Thyroid gland (tissue), 4 donors: ENCODE data around the gene EIF3L. TPM values are rescaled to one million over a fixed set of nuclear protein-coding genes. Genes with fewer than 3 reads are reported as not detected.

ENCODE experiments used
- DNase-seq, 2 donors: peaks; one replicate each; pipeline ENCODE4 v3.0.0-alpha.2; 2019
- H3K27ac ChIP-seq, 3 donors: fragments of 200-600 bp; sonication (generic); 1 replicate in 2 of 3; 2 replicates in 1 of 3; pipeline ENCODE4 v1.5.1; 2016 to 2019; ENCODE audit warnings: mild to moderate bottlenecking in 1 of 3, moderate library complexity in 1 of 3
- H3K27me3 ChIP-seq: fragments of 200-600 bp; sonication (generic); one replicate; pipeline ENCODE4 v1.5.1; 2019
- H3K36me3 ChIP-seq, 2 donors: fragments of 200-600 bp; sonication (generic); one replicate each; pipeline ENCODE4 v1.5.1; 2016 to 2019
- H3K4me1 ChIP-seq, 2 donors: fragments of 200-600 bp; sonication (generic); one replicate each; pipeline ENCODE4 v1.5.1; 2017 to 2019
- H3K4me3 ChIP-seq, 3 donors: fragments of 200-600 bp; sonication (generic); replicated peaks in 1 of 3; 1 replicate in 2 of 3; 2 replicates in 1 of 3; pipeline ENCODE4 v1.5.1; 2016; ENCODE audit warnings: mild to moderate bottlenecking in 1 of 3
- H3K9me3 ChIP-seq: fragments of 200-600 bp; sonication (generic); one replicate; pipeline ENCODE4 v1.5.1; 2017
- POLR2A ChIP-seq, 2 donors: fragments of 450-650 bp; IDR thresholded peaks; one replicate each; pipeline ENCODE4 v1.6.1; 2017; ENCODE audit warnings: antibody characterized with exemption in 2 of 2, mild to moderate bottlenecking in 2 of 2, moderate library complexity in 1 of 2
- WGBS, 2 donors: methylation state at CpG; one replicate each; pipeline ENCODE4 v1.1.5; 2017; 5-methylcytosine and 5-hydroxymethylcytosine counted together
- intact Hi-C: fragments of 100-400 bp; cut with DNase I; formaldehyde crosslinking; loops from one replicate; pipeline ENCODE4 v1.15.1; 2023
- microRNA counts, 2 donors: library from miRNA; unstranded; fragments of <30 nt; microRNA quantifications; one replicate each; lab custom pipeline; 2016 to 2017
- microRNA-seq: library from miRNA; unstranded; fragments of <30 nt; microRNA quantifications from one replicate; pipeline ENCODE4, GENCODE V29; 2016
- small RNA-seq: library from RNA; depleted of rRNA; stranded (forward); fragments of <200 nt; gene quantifications from one replicate; pipeline ENCODE3, GENCODE V24; 2016
- total RNA-seq, 4 donors: library from RNA; depleted of rRNA; stranded (reverse); fragments of >200 nt; gene quantifications; one replicate each; pipeline ENCODE4 v1.2.3, GENCODE V29; 2016
- TF ChIP-seq, protein P1 (sequence below), 6 experiments: fragments of 200-600 bp in 3 of 6; fragments of 450-650 bp in 3 of 6; sonication (generic) in 3 of 6; IDR thresholded peaks; one replicate each; pipeline ENCODE4 v1.5.1; 2016 to 2019; ENCODE audit warnings: antibody characterized with exemption in 6 of 6, mild to moderate bottlenecking in 2 of 6, inconsistent platforms in 1 of 6, moderate library complexity in 1 of 6

EIF3L gene
- total RNA-seq, 4 donors from 2014 or later = 423 to 557 (median 455) TPM

GRCh38 chr22:37932821-37933578, 83.8 kb downstream of the EIF3L start:
- H3K27me3 ChIP-seq = no peaks in the 10 kb centered on the region
- no peak overlapping the region for H3K4me3 ChIP-seq
- H3K27ac ChIP-seq = peak overlapping the region; percentile 10 to 65 (median 56)
- WGBS, 2 donors = 64 to 71% methylated on average over 12 to 21 of the region's 21 CpGs
- peaks cover 17 to 37% of the 10 kb centered on the region in 2 donors for H3K4me1 ChIP-seq
- no peaks in the 10 kb centered on the region for H3K9me3 ChIP-seq
- DNase-seq = peak; percentile 97
- TF ChIP-seq POLR2A (IDR thresholded peaks at IDR 0.05) = no peak
- TF ChIP-seq, protein P1, sequence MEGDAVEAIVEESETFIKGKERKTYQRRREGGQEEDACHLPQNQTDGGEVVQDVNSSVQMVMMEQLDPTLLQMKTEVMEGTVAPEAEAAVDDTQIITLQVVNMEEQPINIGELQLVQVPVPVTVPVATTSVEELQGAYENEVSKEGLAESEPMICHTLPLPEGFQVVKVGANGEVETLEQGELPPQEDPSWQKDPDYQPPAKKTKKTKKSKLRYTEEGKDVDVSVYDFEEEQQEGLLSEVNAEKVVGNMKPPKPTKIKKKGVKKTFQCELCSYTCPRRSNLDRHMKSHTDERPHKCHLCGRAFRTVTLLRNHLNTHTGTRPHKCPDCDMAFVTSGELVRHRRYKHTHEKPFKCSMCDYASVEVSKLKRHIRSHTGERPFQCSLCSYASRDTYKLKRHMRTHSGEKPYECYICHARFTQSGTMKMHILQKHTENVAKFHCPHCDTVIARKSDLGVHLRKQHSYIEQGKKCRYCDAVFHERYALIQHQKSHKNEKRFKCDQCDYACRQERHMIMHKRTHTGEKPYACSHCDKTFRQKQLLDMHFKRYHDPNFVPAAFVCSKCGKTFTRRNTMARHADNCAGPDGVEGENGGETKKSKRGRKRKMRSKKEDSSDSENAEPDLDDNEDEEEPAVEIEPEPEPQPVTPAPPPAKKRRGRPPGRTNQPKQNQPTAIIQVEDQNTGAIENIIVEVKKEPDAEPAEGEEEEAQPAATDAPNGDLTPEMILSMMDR (IDR thresholded peaks at IDR 0.05) = no peak
- intact Hi-C loops = loop anchor here (10.0 kb wide), 1 partner anchor 118 kb away; no protein-coding TSS in a partner anchor
- peaks cover 18 to 20% of the 10 kb centered on the region in 2 donors for H3K36me3 ChIP-seq

DNA sequence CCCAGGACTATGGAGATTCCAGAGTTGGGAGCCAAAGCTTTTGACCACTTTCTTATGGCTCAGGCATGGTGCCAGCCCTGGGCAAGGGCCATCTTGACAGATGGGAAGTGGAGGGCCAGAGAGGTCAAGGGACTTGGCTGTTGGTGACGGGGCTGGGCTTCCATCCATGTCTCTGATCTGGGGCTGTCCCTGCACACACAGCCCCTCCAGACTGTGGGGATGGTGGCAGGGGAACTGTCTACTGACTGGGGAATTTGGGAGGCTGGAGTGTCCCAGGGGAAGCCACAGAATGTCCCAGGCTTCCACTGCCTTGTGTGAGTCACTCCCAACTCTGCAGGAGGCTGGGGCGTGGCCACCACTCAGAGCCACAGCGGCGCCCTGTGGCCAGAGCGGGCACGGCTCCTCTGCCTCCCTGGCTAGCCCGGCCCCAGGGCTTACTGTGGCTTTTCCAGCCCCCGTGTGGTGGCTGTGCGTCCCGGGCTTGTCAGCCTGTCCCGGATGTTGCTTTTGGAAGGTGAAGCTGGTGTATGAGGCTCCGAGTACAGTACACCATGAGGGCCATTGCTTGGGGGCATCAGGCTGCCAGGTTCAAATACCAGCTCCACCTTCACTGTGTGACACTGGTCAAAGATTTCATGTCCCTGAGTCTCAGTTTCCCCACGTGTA, 84.6 kb downstream of the EIF3L start:
- 8 to 21% methylated on average over 2 to 13 of the region's 13 CpGs for WGBS, 2 donors
- DNase-seq = peak; percentile 92
- TF ChIP-seq, protein P1 (IDR thresholded peaks at IDR 0.05) = peak; percentile 84 to 99 (median 96)
- TF ChIP-seq POLR2A (IDR thresholded peaks at IDR 0.05) = no peak
- no peak overlapping the region for H3K4me3 ChIP-seq
- no peaks in the 10 kb centered on the region for H3K27me3 ChIP-seq
- peak overlapping the region; percentile 47 to 66 (median 65) for H3K27ac ChIP-seq
- peaks cover 19 to 20% of the 10 kb centered on the region in 2 donors for H3K36me3 ChIP-seq
- intact Hi-C loops = loop anchor here (10.0 kb wide), 1 partner anchor 119 kb away; no protein-coding TSS in a partner anchor
- H3K4me1 ChIP-seq = peaks cover 17 to 37% of the 10 kb centered on the region in 2 donors
- H3K9me3 ChIP-seq = no peaks in the 10 kb centered on the region

MicroRNAs encoded within 50 kb of the gene (microRNA counts, 767-probe panel; counts per million panel counts)
- microRNA hsa-miR-658 (lab: Ali Mortazavi, UCI) (0 counts per million in 2 donors), microRNA hsa-miR-659-3p (lab: Ali Mortazavi, UCI) (0 counts per million in 2 donors)

Small RNA genes within 50 kb of the gene (microRNA-seq; reads per million reads assigned to microRNA genes)
- not detected for gene MIR659

Small RNA genes within 50 kb of the gene (small RNA-seq; reads per million reads assigned to genes)
- gene MIR659 = not detected

Other genes starting within 250 kb of the EIF3L start
- gene GGA1, start 240.6 kb upstream of the EIF3L start, total RNA-seq = 10 to 100 TPM; 46.2 to 90.5 (median 60.4) TPM
- 10 to 100 TPM in 1 of 4 donors, 1 to 10 TPM in 2, under 1 TPM in 1; 0.81 to 10.1 (median 3.3) TPM for gene SH3BP1, start 209.8 kb upstream of the EIF3L start, total RNA-seq
- 10 to 100 TPM in 3 of 4 donors, 1 to 10 TPM in 1; 4.2 to 15.8 (median 12.3) TPM for gene PDXP, start 190.7 kb upstream of the EIF3L start, total RNA-seq
- 100 to 1,000 TPM; 146 to 212 (median 188) TPM for gene LGALS1, start 173.8 kb upstream of the EIF3L start, total RNA-seq
- 10 to 100 TPM; 18.7 to 52.6 (median 47.6) TPM for gene NOL12, start 163.1 kb upstream of the EIF3L start, total RNA-seq
- gene TRIOBP, start 152.4 kb upstream of the EIF3L start, total RNA-seq = 100 to 1,000 TPM; 120 to 150 (median 140) TPM
- gene GCAT, start 41.5 kb upstream of the EIF3L start, total RNA-seq = 10 to 100 TPM; 30.4 to 59.1 (median 38.2) TPM
- not detected for gene GALR3, start 26.0 kb upstream of the EIF3L start, total RNA-seq
- gene ANKRD54, start 5.1 kb upstream of the EIF3L start, total RNA-seq = 10 to 100 TPM; 54.7 to 75.9 (median 61.5) TPM
- gene MICALL1, start 56.9 kb downstream of the EIF3L start, total RNA-seq = 10 to 100 TPM; 22.2 to 48.3 (median 30.8) TPM
- gene C22orf23, start 104.2 kb downstream of the EIF3L start, total RNA-seq = 1 to 10 TPM in 1 of 4 donors, under 1 TPM in 3; 0.59 to 1.7 (median 0.73) TPM
- 10 to 100 TPM; 19.7 to 88.9 (median 55.2) TPM for gene POLR2F, start 104.3 kb downstream of the EIF3L start, total RNA-seq
- under 1 TPM in 1 of 4 donors, not detected in 3; 0.34 TPM for gene SOX10, start 135.1 kb downstream of the EIF3L start, total RNA-seq
- gene PICK1, start 208.0 kb downstream of the EIF3L start, total RNA-seq = 10 to 100 TPM; 52.2 to 81.4 (median 57.5) TPM
- gene SLC16A8, start 234.8 kb downstream of the EIF3L start, total RNA-seq = 1 to 10 TPM in 1 of 4 donors, under 1 TPM in 1, not detected in 2; 0.88 to 1.0 TPM